ENCODE data around the gene PCMT1. TPM values are rescaled to one million over a fixed set of nuclear protein-coding genes. Genes with fewer than 3 reads are reported as not detected.

PCMT1 gene
- total and polyA plus RNA-seq, 10 of the 15 experiments (the other 5 are each of a cell fraction or from before 2014, with no cell fraction given) = 48.5 to 126 (median 81.2) TPM

DNA sequence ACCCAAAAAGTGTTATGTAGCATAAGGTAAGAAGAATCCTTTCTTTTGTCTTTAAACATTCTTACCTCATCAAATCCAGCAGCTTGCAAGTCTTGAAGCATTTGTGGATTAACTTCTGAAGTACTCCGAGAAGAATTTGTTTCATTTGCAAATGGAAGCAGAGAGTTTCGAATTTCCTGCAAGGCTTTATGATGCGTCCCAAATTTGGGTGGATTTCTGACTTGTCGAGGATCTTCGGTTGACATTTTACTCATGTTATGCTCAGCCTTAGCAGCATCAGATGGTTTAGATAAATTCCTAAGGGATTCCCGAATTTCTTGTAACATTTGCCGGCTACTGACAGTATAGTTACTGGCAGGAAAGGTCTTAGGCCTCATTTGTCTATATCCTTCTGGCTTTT lies 47.8 kb upstream of the PCMT1 start:
- in situ Hi-C loops (cut with MboI) = no loop called here

More for the DNA sequence above, 47.8 kb upstream of the PCMT1 start:
- 97% methylated on average over 7 of the region's 7 CpGs for WGBS (ENCODE audit: insufficient coverage, insufficient replicate concordance, low lambda C conversion rate, missing lambda C conversion rate)
- TF ChIP-seq, protein P1, sequence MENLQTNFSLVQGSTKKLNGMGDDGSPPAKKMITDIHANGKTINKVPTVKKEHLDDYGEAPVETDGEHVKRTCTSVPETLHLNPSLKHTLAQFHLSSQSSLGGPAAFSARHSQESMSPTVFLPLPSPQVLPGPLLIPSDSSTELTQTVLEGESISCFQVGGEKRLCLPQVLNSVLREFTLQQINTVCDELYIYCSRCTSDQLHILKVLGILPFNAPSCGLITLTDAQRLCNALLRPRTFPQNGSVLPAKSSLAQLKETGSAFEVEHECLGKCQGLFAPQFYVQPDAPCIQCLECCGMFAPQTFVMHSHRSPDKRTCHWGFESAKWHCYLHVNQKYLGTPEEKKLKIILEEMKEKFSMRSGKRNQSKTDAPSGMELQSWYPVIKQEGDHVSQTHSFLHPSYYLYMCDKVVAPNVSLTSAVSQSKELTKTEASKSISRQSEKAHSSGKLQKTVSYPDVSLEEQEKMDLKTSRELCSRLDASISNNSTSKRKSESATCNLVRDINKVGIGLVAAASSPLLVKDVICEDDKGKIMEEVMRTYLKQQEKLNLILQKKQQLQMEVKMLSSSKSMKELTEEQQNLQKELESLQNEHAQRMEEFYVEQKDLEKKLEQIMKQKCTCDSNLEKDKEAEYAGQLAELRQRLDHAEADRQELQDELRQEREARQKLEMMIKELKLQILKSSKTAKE (IDR thresholded peaks at IDR 0.05; ENCODE audit: low read depth, poor library complexity, severe bottlenecking) = no peak
- TF ChIP-seq, protein P2, sequence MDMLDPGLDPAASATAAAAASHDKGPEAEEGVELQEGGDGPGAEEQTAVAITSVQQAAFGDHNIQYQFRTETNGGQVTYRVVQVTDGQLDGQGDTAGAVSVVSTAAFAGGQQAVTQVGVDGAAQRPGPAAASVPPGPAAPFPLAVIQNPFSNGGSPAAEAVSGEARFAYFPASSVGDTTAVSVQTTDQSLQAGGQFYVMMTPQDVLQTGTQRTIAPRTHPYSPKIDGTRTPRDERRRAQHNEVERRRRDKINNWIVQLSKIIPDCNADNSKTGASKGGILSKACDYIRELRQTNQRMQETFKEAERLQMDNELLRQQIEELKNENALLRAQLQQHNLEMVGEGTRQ (IDR thresholded peaks at IDR 0.05; ENCODE audit: borderline replicate concordance, low read depth, low read length) = no peak
- TF ChIP-seq TAF1 (IDR thresholded peaks at IDR 0.05; ENCODE audit: borderline replicate concordance, low read depth, low read length) (no peak), FOS (IDR thresholded peaks at IDR 0.05; ENCODE audit: borderline replicate concordance, extremely low read depth, insufficient read length) (no peak), ZBTB33 (IDR thresholded peaks at IDR 0.05) (no peak), NKRF (conservative IDR thresholded peaks at IDR 0.05) (no peak)
- Histone ChIP-seq H3K79me2 (ENCODE audit: control insufficient read depth, insufficient read depth, low read length) (peaks cover 70% of the 10 kb centered on the region), H3K9me3 (replicated peaks; ENCODE audit: control insufficient read depth, insufficient read depth, low read length) (no peaks in the 10 kb centered on the region), H3K36me3 (ENCODE audit: control insufficient read depth in 2 of 2, insufficient read depth in 2 of 2, low read length in 1 of 2) (peaks cover 2 to 16% of the 10 kb centered on the region in 2 experiments; a peak in 3 of 4 replicates), H3K27me3 (replicated peaks in 1 of 2; ENCODE audit: control insufficient read depth in 2 of 2, insufficient read depth in 2 of 2, low read length in 1 of 2) (no peaks in the 10 kb centered on the region), H2AFZ (ENCODE audit: control insufficient read depth, low read depth, low read length) (no peak overlapping the region), H4K20me1 (ENCODE audit: control insufficient read depth, insufficient read depth) (no peaks in the 10 kb centered on the region), H3K4me3 (no peak overlapping the region), H3K9ac (ENCODE audit: control insufficient read depth, insufficient read depth, low read length) (no peak overlapping the region), H3K27ac (ENCODE audit: control insufficient read depth, insufficient read depth) (no peak overlapping the region), H3K4me2 (ENCODE audit: control insufficient read depth, insufficient read depth) (no peak overlapping the region), H3K4me1 (ENCODE audit: control insufficient read depth, insufficient read depth, low read length) (no peaks in the 10 kb centered on the region)
- ATAC-seq (no peak), DNase-seq (ENCODE audit: low read depth, low spot score) (no peak), FAIRE-seq (no peak)
- BruUV-seq (replicated peaks) = no TSS peak
- POLR2A ChIA-PET = no interaction called here
- SMC1A ChIA-PET (ENCODE audit: uncharacterized antibody, unreplicated experiment) = no interaction called here
- CTCF ChIA-PET = interaction anchor here (1.6 to 3.6 kb wide), 2 partner anchors 9 to 16 kb away, joined by 4 to 9 read pairs; no protein-coding TSS in a partner anchor
- RAD21 ChIA-PET (ENCODE audit: unreplicated experiment) = no interaction called here
- intact Hi-C loops (cut with micrococcal nuclease; ENCODE audit: unreplicated experiment) = loop anchor here (5.0 kb wide), 1 partner anchor 134 kb away; the partner anchor contains the start of gene GINM1
